HTR-8/SVneo (cell line): ENCODE data around the gene COP1.
"Not testable (repeated sequence)": the region's sequence is repeated elsewhere in the genome, so short reads cannot be mapped to it uniquely, and the experiment has no call there.

ENCODE experiments used
- DNase-seq: peaks from one replicate; pipeline ENCODE4 v3.0.0; 2011; ENCODE audit warnings: low spot score, mixed read lengths; ENCODE audit not compliant: insufficient read length
- FAIRE-seq: peaks from 2 replicates; lab custom pipeline; 2011; peaks lifted over from hg19 to GRCh38; lab: Jason Lieb, UNC

The COP1 gene

GRCh38 chr1:176142973-176143372, 64.1 kb downstream of the COP1 start:
- FAIRE-seq: no peak
- no peak for DNase-seq

GRCh38 chr1:176141449-176141848, 65.6 kb downstream of the COP1 start:
- no peak for FAIRE-seq

GRCh38 chr1:176136891-176137290, 70.2 kb downstream of the COP1 start:
- FAIRE-seq (no peak), DNase-seq (no peak)

More at GRCh38 chr1:176141449-176141848, 65.6 kb downstream of the COP1 start:
- no peak for DNase-seq

GRCh38 chr1:176134666-176135065, 72.4 kb downstream of the COP1 start:
- FAIRE-seq (no peak), DNase-seq (no peak)

GRCh38 chr1:176122282-176122681, 84.8 kb downstream of the COP1 start:
- FAIRE-seq: no peak
- no peak for DNase-seq

GRCh38 chr1:176119549-176119948, 87.5 kb downstream of the COP1 start:
- no peak for FAIRE-seq
- DNase-seq: peak; percentile 7

GRCh38 chr1:176118985-176119384, 88.1 kb downstream of the COP1 start:
- FAIRE-seq (no peak), DNase-seq (no peak)

- no peak for DNase-seq
- no peak for FAIRE-seq
These were observed 95.3 kb downstream of the COP1 start for GRCh38 chr1:176111835-176112234.

- no peak for DNase-seq
- FAIRE-seq: no peak
These were observed 96.9 kb downstream of the COP1 start for GRCh38 chr1:176110203-176110602.

GRCh38 chr1:176102768-176103350, 104.2 kb downstream of the COP1 start:
- FAIRE-seq (no peak), DNase-seq (no peak)

GRCh38 chr1:176101951-176102642, 105.0 kb downstream of the COP1 start:
- DNase-seq (no peak), FAIRE-seq (no peak)

- no peak for FAIRE-seq
- no peak for DNase-seq
These were observed 108.5 kb downstream of the COP1 start for GRCh38 chr1:176098560-176098959.

GRCh38 chr1:176096015-176096414, 111.1 kb downstream of the COP1 start:
- FAIRE-seq (no peak), DNase-seq (no peak)

GRCh38 chr1:176090766-176091165, 116.3 kb downstream of the COP1 start:
- DNase-seq (no peak), FAIRE-seq (no peak)

GRCh38 chr1:176087746-176088145, 119.3 kb downstream of the COP1 start:
- FAIRE-seq, DNase-seq: not testable (repeated sequence)

- DNase-seq (peak; percentile 63), FAIRE-seq (peak; percentile 33)
These were observed 133.4 kb downstream of the COP1 start for GRCh38 chr1:176073524-176074157.

- no peak for DNase-seq
- no peak for FAIRE-seq
These were observed 138.2 kb downstream of the COP1 start for GRCh38 chr1:176068901-176069300.

GRCh38 chr1:176068256-176068655, 138.8 kb downstream of the COP1 start:
- FAIRE-seq (no peak), DNase-seq (no peak)

GRCh38 chr1:176066709-176067108, 140.4 kb downstream of the COP1 start:
- no peak for FAIRE-seq
- no peak for DNase-seq

GRCh38 chr1:176058686-176059085, 148.4 kb downstream of the COP1 start:
- DNase-seq (no peak), FAIRE-seq (no peak)

- FAIRE-seq: no peak
- DNase-seq: no peak
These were observed 150.8 kb downstream of the COP1 start for GRCh38 chr1:176056312-176056711.
